Large intestine (tissue), 3 donors: ENCODE results near the gene FHDC1. TPM values are rescaled to one million over a fixed set of nuclear protein-coding genes. Genes with fewer than 3 reads are reported as not detected.

Source experiments
- DNase-seq, 2 donors: peaks; one replicate each; pipeline versions ENCODE4 v3.0.0 to v3.0.0-alpha.2; 2013
- H3K27ac ChIP-seq: one replicate; pipeline ENCODE4 v1.5.1; 2013; ENCODE audit warnings: low read length
- H3K27me3 ChIP-seq: 2 replicates; pipeline ENCODE4 v1.6.1; 2013; ENCODE audit warnings: low read length; ENCODE audit not compliant: control insufficient read depth, insufficient read depth
- H3K36me3 ChIP-seq: 2 replicates; pipeline ENCODE4 v1.6.1; 2013; ENCODE audit warnings: low read length; ENCODE audit not compliant: control insufficient read depth, insufficient read depth
- H3K4me1 ChIP-seq: one replicate; pipeline ENCODE4 v1.6.1; 2013; ENCODE audit warnings: low read length; ENCODE audit not compliant: control insufficient read depth, insufficient read depth
- H3K4me3 ChIP-seq: one replicate; pipeline ENCODE4 v1.5.1; 2013; ENCODE audit warnings: low read length
- H3K9me3 ChIP-seq: one replicate; pipeline ENCODE4 v1.6.1; 2013; ENCODE audit warnings: mild to moderate bottlenecking, low read depth, low read length, moderate library complexity; ENCODE audit not compliant: control insufficient read depth
- WGBS: methylation state at CpG from one replicate; pipeline ENCODE4 v1.1.5; 2013; ENCODE audit warnings: low lambda C conversion rate; ENCODE audit not compliant: insufficient coverage; 5-methylcytosine and 5-hydroxymethylcytosine counted together
- polyA plus RNA-seq: library from polyadenylated mRNA; unstranded; fragments of 120-200 nt; gene quantifications from one replicate; pipeline ENCODE4 v1.2.1, GENCODE V29; 2013

The FHDC1 gene
- polyA plus RNA-seq, 1 donor = 10.7 TPM

DNA sequence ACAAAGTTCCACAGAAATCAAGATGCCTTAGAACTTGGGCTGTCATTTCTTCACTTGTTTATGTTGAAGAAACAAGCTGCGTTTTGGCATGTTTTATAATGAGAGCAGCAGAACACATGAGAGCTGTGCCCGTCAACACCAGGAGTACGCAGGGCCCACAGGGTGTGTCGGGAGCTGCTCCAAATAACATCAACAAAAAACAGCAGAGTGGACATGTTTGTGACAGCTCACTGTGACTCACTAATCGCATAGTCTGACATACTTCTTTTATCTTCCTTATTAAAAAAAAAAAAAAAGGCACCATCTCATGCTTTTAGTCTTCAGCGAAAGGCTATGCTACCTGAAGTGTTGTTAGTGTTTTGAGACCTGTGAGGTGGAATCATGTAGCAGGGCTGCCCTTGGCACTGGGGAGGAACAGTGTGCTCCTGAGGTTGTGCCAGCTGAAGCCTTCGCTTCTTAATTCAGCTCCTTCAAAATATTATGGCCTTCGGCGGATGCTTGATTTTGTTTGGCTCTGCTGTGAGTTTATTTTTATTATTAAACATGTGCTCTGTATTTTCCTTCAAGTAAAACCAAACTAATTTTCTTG, 32.8 kb downstream of the FHDC1 start:
- H3K4me3 ChIP-seq = no peak overlapping the region
- peaks cover 10% of the 10 kb centered on the region for H3K4me1 ChIP-seq
- DNase-seq = no peak
- H3K9me3 ChIP-seq = no peaks in the 10 kb centered on the region
- WGBS = 83% methylated on average over 2 of the region's 9 CpGs
- H3K27me3 ChIP-seq = no peaks in the 10 kb centered on the region
- H3K27ac ChIP-seq = no peak overlapping the region
- H3K36me3 ChIP-seq = peaks cover 62% of the 10 kb centered on the region

DNA sequence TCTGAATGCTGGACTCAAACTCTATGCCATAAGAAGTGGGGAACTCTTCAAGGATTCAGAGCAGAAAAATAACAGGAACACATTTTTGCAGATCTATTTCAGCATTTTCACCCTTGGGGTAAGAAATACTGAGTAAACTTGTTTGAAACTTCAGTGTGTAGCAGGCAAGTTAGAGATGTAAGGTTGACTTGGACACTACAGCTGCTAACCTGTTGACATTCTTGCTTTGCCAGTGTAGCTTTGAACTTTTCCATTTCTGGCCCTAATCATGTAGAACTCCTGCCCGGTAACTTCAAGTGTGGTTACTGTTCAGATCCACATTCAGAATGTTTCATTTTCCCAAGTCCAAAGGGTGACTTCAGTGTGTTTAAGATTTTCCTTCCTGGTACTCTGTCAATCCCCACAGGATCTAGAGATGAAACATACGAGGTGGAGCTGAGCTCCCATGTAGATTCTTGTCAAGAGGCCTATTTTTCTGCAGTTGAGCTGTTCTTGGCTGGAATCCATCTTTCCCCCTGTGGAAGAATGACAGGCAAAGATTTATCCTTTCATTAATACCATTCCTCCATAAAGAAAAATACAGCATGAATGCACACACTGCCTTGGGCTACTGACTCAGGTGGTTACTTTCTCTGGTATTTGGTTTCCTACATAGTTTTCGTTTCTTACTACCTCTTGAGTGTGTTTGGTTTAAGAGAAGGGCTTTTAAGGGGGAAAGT, 34.1 kb downstream of the FHDC1 start:
- peak; percentile 33 to 75 for DNase-seq
- no CpG with 5 or more reads among the region's 3 CpGs for WGBS
- peaks cover 68% of the 10 kb centered on the region for H3K36me3 ChIP-seq
- H3K4me3 ChIP-seq = no peak overlapping the region
- H3K27ac ChIP-seq = peak overlapping the region; percentile 50
- no peaks in the 10 kb centered on the region for H3K9me3 ChIP-seq
- H3K27me3 ChIP-seq = no peaks in the 10 kb centered on the region
- peaks cover 10% of the 10 kb centered on the region for H3K4me1 ChIP-seq

GRCh38 chr4:152971053-152971452, 34.9 kb downstream of the FHDC1 start:
- H3K4me3 ChIP-seq = no peak overlapping the region
- peaks cover 10% of the 10 kb centered on the region for H3K4me1 ChIP-seq
- no CpG with 5 or more reads among the region's 3 CpGs for WGBS
- no peak overlapping the region for H3K27ac ChIP-seq
- H3K27me3 ChIP-seq = no peaks in the 10 kb centered on the region
- H3K9me3 ChIP-seq = no peaks in the 10 kb centered on the region
- peaks cover 72% of the 10 kb centered on the region for H3K36me3 ChIP-seq
- no peak for DNase-seq

DNA sequence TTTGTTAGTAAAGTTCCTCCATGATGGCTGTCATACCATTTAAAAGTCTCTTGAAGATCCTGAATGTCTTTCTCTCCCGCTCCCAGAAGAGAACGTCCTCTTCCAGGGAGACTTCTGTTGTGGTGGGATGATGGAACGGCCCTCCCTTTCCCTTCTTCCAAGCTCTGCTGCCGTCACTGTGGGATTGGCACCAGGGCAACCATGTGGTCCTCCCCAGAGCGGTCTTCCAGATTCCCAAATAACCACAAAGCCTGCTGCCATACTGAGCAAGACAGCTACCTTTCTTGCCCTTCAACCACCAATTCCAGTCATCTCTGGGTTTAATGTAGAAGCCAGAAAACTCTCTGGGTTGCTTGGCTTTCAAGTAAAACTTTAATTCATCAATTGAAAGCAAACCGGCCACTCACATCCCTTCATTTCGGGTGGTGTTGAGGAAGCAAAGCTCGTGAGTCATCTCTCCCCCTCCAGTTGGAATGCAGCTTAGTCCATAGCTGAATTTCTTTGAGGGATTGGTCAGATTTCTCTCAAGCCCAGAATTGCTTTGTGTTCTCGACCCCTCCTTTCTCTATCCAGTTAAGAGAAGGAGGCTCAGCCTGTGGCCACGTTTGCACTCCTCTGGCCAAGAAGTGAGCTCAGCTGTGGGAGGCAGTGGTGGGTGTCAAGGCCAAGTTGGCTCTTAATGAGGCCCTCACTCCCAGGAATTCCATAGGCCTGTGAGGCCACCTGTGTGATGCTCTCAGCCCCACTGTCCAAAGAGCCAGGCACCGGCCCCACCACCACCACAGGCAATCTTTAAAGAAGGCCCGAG, 36.9 kb downstream of the FHDC1 start:
- no peaks in the 10 kb centered on the region for H3K27me3 ChIP-seq
- peaks cover 76% of the 10 kb centered on the region for H3K36me3 ChIP-seq
- peaks cover 10% of the 10 kb centered on the region for H3K4me1 ChIP-seq
- no peak overlapping the region for H3K4me3 ChIP-seq
- no CpG with 5 or more reads among the region's 12 CpGs for WGBS
- H3K27ac ChIP-seq = no peak overlapping the region
- no peaks in the 10 kb centered on the region for H3K9me3 ChIP-seq
- peak; percentile 27 to 31 for DNase-seq

GRCh38 chr4:152973629-152974467, 37.7 kb downstream of the FHDC1 start:
- Histone ChIP-seq H3K4me3 (no peak overlapping the region), H3K27ac (no peak overlapping the region), H3K36me3 (peaks cover 72% of the 10 kb centered on the region), H3K27me3 (no peaks in the 10 kb centered on the region), H3K9me3 (no peaks in the 10 kb centered on the region), H3K4me1 (peaks cover 10% of the 10 kb centered on the region)
- no peak for DNase-seq
- no CpG with 5 or more reads among the region's 9 CpGs for WGBS

- Histone ChIP-seq H3K4me1 (peaks cover 9% of the 10 kb centered on the region), H3K9me3 (no peaks in the 10 kb centered on the region), H3K36me3 (peaks cover 67% of the 10 kb centered on the region), H3K4me3 (no peak overlapping the region), H3K27ac (no peak overlapping the region), H3K27me3 (no peaks in the 10 kb centered on the region)
- WGBS = no CpG with 5 or more reads among the region's 28 CpGs
- DNase-seq = no peak
Measured at GRCh38 chr4:152974468-152975379, 38.6 kb downstream of the FHDC1 start.

- Histone ChIP-seq H3K27ac (no peak overlapping the region), H3K36me3 (peaks cover 67% of the 10 kb centered on the region), H3K4me1 (peaks cover under 1% of the 10 kb centered on the region), H3K4me3 (no peak overlapping the region), H3K9me3 (no peaks in the 10 kb centered on the region), H3K27me3 (no peaks in the 10 kb centered on the region)
- DNase-seq = no peak
- no CpG with 5 or more reads among the region's 38 CpGs for WGBS
Measured at GRCh38 chr4:152975380-152976211, 39.5 kb downstream of the FHDC1 start.

- no peak for DNase-seq
- H3K27ac ChIP-seq = no peak overlapping the region
- H3K27me3 ChIP-seq = no peaks in the 10 kb centered on the region
- no CpG with 5 or more reads among the region's 28 CpGs for whole genome bisulfite sequencing
- H3K4me1 ChIP-seq = no peaks in the 10 kb centered on the region
- no peak overlapping the region for H3K4me3 ChIP-seq
- H3K36me3 ChIP-seq = peaks cover 64% of the 10 kb centered on the region
- no peaks in the 10 kb centered on the region for H3K9me3 ChIP-seq
Measured at GRCh38 chr4:152976212-152976761, 40.2 kb downstream of the FHDC1 start.
